RWPE2 (cell line): ENCODE results near the gene LRP1-AS.

ENCODE experiments used
- ATAC-seq: fragments of 200-7000 bp; cut with Tn5 transposase; 3 replicates; pipeline ENCODE4 v1.9.1; 2021; ENCODE audit warnings: low read depth
- DNase-seq: peaks from one replicate; pipeline ENCODE4 v3.0.0-alpha.2; 2020; ENCODE audit warnings: low spot score
- H3K27ac ChIP-seq: fragments of 450-650 bp; 2 replicates; pipeline ENCODE4 v1.5.1; 2017; ENCODE audit warnings: mild to moderate bottlenecking; ENCODE audit not compliant: poor library complexity, severe bottlenecking
- H3K27me3 ChIP-seq: fragments of 250-450 bp; sonication (Bioruptor Pico); 2 replicates; pipeline ENCODE4 v1.5.1; 2021; ENCODE audit warnings: mild to moderate bottlenecking, moderate library complexity; ENCODE audit not compliant: insufficient read depth, poor library complexity, severe bottlenecking
- H3K36me3 ChIP-seq: fragments of 250-450 bp; sonication (Bioruptor Pico); 2 replicates; pipeline ENCODE4 v1.5.1; 2020; ENCODE audit warnings: low read depth, mild to moderate bottlenecking, moderate library complexity
- H3K4me1 ChIP-seq: fragments of 250-450 bp; sonication (Bioruptor Pico); 2 replicates; pipeline ENCODE4 v1.5.1; 2021; ENCODE audit warnings: mild to moderate bottlenecking, moderate library complexity; ENCODE audit not compliant: insufficient read depth, poor library complexity, severe bottlenecking
- H3K4me3 ChIP-seq: fragments of 250-450 bp; sonication (Bioruptor Pico); 2 replicates; pipeline ENCODE4 v1.5.1; 2021; ENCODE audit warnings: mild to moderate bottlenecking, moderate library complexity; ENCODE audit not compliant: severe bottlenecking
- H3K9me3 ChIP-seq: fragments of 250-450 bp; sonication (Bioruptor Pico); 2 replicates; pipeline ENCODE4 v1.5.1; 2021; ENCODE audit warnings: mild to moderate bottlenecking, moderate library complexity; ENCODE audit not compliant: severe bottlenecking
- CTCF ChIP-seq: fragments of 450-650 bp; IDR thresholded peaks from one replicate; pipeline ENCODE4 v1.5.1; 2017; ENCODE audit warnings: mild to moderate bottlenecking, moderate library complexity; ENCODE audit not compliant: poor library complexity, severe bottlenecking

LRP1-AS gene

GRCh38 chr12:57168058-57168457 is 20.6 kb upstream of the LRP1-AS start:
- no peak for TF ChIP-seq CTCF
- H3K4me1 ChIP-seq = peaks cover 31% of the 10 kb centered on the region
- DNase-seq = no peak
- no peaks in the 10 kb centered on the region for H3K27me3 ChIP-seq
- no peaks in the 10 kb centered on the region for H3K9me3 ChIP-seq
- no peak overlapping the region for H3K27ac ChIP-seq
- peaks cover 17% of the 10 kb centered on the region for H3K36me3 ChIP-seq
- ATAC-seq = no peak
- H3K4me3 ChIP-seq = no peak overlapping the region

- Histone ChIP-seq H3K4me3 (no peak overlapping the region), H3K36me3 (peaks cover 17% of the 10 kb centered on the region), H3K27ac (peak overlapping the region; percentile 43), H3K9me3 (no peaks in the 10 kb centered on the region), H3K4me1 (peaks cover 31% of the 10 kb centered on the region), H3K27me3 (no peaks in the 10 kb centered on the region)
- DNase-seq (peak; percentile 84), ATAC-seq (peak; percentile 95)
- no peak for TF ChIP-seq CTCF
These were observed 19.6 kb upstream of the LRP1-AS start for GRCh38 chr12:57166971-57167371.

- H3K4me1 ChIP-seq = peaks cover 31% of the 10 kb centered on the region
- peak; percentile 92 for ATAC-seq
- no peak for TF ChIP-seq CTCF
- H3K9me3 ChIP-seq = no peaks in the 10 kb centered on the region
- H3K36me3 ChIP-seq = peaks cover 17% of the 10 kb centered on the region
- peak overlapping the region; percentile 43 for H3K27ac ChIP-seq
- peak; percentile 93 for DNase-seq
- no peaks in the 10 kb centered on the region for H3K27me3 ChIP-seq
- no peak overlapping the region for H3K4me3 ChIP-seq
These were observed 18.3 kb upstream of the LRP1-AS start for GRCh38 chr12:57165741-57166140.

GRCh38 chr12:57164966-57165625 is 17.7 kb upstream of the LRP1-AS start:
- DNase-seq (no peak), ATAC-seq (no peak)
- H3K4me1 ChIP-seq = peaks cover 31% of the 10 kb centered on the region
- no peaks in the 10 kb centered on the region for H3K9me3 ChIP-seq
- H3K36me3 ChIP-seq = peaks cover 15% of the 10 kb centered on the region
- peak overlapping the region; percentile 43 for H3K27ac ChIP-seq
- H3K4me3 ChIP-seq = no peak overlapping the region
- H3K27me3 ChIP-seq = no peaks in the 10 kb centered on the region
- no peak for TF ChIP-seq CTCF

GRCh38 chr12:57164454-57164853 is 17.0 kb upstream of the LRP1-AS start:
- Histone ChIP-seq H3K27me3 (no peaks in the 10 kb centered on the region), H3K4me1 (peaks cover 31% of the 10 kb centered on the region), H3K4me3 (no peak overlapping the region), H3K36me3 (peaks cover 12% of the 10 kb centered on the region), H3K27ac (no peak overlapping the region), H3K9me3 (no peaks in the 10 kb centered on the region)
- ATAC-seq (no peak), DNase-seq (no peak)
- no peak for TF ChIP-seq CTCF
